ENCODE measurements around the gene ELK4. TPM values are rescaled to one million over a fixed set of nuclear protein-coding genes. Genes with fewer than 3 reads are reported as not detected.

ELK4 gene
- total RNA-seq, 6 experiments from 2014 or later: 15.1 to 39.2 (median 26.9) TPM

DNA sequence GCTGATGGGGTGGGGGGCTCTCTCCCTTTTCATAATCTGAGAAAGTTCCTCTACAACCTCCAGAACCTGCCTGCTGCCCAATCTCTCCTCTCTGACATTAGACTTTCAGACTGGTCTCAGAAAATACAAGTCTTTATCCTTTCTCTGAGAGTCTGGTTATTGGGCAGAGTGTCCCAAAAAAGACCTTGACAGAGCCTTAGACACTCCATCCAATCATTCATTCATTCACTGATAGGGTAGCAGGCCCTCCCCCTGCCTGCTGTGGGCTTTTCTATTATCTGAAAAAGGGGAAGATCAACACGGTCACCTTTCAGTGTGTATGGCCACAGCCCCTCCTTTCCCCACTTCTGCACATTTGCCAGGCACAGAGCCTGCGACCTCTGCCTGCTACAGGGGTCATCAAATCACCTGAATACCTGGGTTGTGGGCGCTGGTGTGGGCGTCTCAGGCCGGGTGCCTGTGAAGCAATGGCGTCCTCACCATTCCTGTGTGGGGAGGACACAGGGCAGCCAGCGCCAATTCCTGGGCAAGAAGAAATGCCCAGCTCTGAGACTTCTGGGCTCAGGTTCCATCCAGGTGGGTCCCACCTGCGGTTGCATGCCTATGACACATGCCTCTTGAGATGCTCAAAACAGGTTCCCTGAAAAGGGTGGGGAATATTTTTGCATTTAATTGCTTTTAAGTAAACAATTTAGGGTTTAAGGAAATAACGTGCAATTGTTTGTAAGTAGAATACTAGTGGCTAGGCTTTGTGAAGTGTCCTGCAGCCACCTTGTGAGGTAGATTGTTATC lies 52.8 kb downstream of the ELK4 start:
- Histone ChIP-seq H3K27ac (no peak overlapping the region), H3K4me1 (no peaks in the 10 kb centered on the region), H3K27me3 (no peaks in the 10 kb centered on the region), H3K4me3 (no peak overlapping the region), H3K9me3 (no peaks in the 10 kb centered on the region), H3K36me3 (no peaks in the 10 kb centered on the region)
- ATAC-seq: no peak
- intact Hi-C loops (cut with DNase I): no loop called here
- peak in 1 of 3 donors; percentile 36 for DNase-seq
- TF ChIP-seq, protein P1, sequence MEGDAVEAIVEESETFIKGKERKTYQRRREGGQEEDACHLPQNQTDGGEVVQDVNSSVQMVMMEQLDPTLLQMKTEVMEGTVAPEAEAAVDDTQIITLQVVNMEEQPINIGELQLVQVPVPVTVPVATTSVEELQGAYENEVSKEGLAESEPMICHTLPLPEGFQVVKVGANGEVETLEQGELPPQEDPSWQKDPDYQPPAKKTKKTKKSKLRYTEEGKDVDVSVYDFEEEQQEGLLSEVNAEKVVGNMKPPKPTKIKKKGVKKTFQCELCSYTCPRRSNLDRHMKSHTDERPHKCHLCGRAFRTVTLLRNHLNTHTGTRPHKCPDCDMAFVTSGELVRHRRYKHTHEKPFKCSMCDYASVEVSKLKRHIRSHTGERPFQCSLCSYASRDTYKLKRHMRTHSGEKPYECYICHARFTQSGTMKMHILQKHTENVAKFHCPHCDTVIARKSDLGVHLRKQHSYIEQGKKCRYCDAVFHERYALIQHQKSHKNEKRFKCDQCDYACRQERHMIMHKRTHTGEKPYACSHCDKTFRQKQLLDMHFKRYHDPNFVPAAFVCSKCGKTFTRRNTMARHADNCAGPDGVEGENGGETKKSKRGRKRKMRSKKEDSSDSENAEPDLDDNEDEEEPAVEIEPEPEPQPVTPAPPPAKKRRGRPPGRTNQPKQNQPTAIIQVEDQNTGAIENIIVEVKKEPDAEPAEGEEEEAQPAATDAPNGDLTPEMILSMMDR (IDR thresholded peaks at IDR 0.05): no peak
- no peak for TF ChIP-seq POLR2A (IDR thresholded peaks at IDR 0.05)
- WGBS (ENCODE audit: insufficient coverage, low coverage, low lambda C conversion rate, missing lambda C conversion rate): 38% methylated on average over 7 of the region's 9 CpGs

DNA sequence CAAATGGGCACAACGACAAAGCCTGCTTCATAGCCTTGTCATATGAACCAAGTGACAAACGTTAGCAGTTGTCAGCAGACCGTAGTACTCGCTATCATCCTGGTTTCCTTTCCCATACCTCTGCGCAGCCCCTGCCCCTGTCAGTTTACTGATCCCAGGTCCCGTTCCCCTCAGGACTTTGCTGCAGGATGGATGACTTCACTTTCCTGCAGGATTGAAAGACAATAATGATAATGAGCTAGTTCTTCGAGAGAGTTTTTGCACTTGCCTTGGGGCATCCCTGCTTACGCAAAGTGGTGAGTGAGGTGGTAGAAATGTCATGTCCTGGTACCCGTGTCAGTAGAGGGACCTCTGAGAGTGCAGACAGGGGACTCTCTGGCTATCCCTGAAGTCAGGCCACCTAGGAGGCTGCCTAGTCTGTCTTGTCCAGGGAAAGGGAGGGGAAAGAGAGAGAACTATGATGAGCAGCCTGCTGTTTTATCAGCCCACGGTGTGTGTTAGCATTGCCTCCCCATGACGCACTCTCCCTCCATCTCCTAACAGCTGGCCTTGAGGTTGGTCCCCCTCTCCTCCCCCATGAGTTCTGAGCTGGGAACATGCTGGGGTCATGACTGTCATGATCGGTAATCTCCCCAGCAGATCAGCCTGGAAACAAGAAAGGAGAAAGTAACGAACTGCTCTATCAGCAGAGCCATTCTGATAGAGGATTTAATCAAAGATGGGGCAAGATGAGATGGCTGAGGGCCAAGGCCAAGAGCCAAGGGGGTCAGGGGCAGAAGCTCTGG lies 53.7 kb downstream of the ELK4 start:
- TF ChIP-seq, protein P1 (IDR thresholded peaks at IDR 0.05): no peak
- TF ChIP-seq POLR2A (IDR thresholded peaks at IDR 0.05): no peak
- intact Hi-C loops (cut with DNase I): no loop called here
- H3K4me3 ChIP-seq: no peak overlapping the region
- no peak overlapping the region for H3K27ac ChIP-seq
- DNase-seq: peak in 1 of 3 donors; percentile 19
- no peaks in the 10 kb centered on the region for H3K4me1 ChIP-seq
- no peak for ATAC-seq
- H3K27me3 ChIP-seq: no peaks in the 10 kb centered on the region
- 46% methylated on average over 8 of the region's 13 CpGs for WGBS (ENCODE audit: insufficient coverage, low coverage, low lambda C conversion rate, missing lambda C conversion rate)
- no peaks in the 10 kb centered on the region for H3K36me3 ChIP-seq
- H3K9me3 ChIP-seq: no peaks in the 10 kb centered on the region

DNA sequence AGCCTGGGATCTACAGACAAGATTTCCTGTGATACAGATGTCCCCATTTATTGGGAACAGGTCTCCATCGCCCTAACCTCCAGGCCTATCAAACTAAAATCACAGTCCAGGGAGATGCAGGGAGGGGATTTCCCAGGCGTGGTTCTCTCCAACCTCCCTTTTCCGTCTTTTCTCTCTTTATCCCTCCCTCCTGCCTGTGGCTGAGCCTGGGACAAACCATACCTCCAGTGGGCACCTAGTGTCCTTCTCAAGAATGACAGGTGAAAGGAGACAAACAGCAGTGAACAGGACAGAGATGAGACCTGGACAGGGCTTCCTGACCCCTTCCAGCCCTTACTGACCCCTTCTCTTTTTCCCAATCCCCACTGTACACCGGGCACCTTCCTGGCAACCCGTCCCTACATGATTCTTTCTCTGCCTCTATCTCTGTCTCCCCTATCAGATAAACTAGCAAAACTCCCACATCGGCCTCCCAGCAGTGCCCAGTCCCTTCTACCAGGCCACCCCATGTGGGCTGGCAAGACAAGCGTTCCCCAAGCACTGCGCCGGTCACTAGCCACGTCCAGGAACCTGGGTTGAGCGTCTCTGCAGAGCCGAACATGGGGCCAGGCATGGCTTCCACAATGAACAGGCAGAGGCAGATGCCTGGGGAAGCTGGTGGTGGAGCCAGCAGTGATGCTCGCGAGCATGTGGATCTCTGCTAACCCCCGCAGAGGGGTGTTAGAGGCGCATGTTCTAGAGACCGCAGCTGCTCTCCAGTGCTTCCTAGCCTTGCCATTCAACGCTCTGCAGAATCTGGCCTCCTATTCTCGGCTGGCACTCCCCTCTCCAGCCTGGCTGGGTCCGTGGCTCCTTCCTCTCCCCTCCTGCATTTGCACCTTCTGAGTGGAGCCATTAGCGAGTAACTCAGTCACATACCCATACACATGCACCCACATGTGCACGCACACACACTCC lies 54.7 kb downstream of the ELK4 start:
- H3K27ac ChIP-seq: no peak overlapping the region
- H3K4me1 ChIP-seq: no peaks in the 10 kb centered on the region
- DNase-seq: peak in 1 of 3 donors; percentile 32
- no peak for ATAC-seq
- WGBS (ENCODE audit: insufficient coverage, low coverage, low lambda C conversion rate, missing lambda C conversion rate): 80% methylated on average over 14 of the region's 22 CpGs
- no peak for TF ChIP-seq POLR2A (IDR thresholded peaks at IDR 0.05)
- TF ChIP-seq, protein P1 (IDR thresholded peaks at IDR 0.05): no peak
- H3K9me3 ChIP-seq: no peaks in the 10 kb centered on the region
- no peak overlapping the region for H3K4me3 ChIP-seq
- no peaks in the 10 kb centered on the region for H3K36me3 ChIP-seq
- no peaks in the 10 kb centered on the region for H3K27me3 ChIP-seq
- intact Hi-C loops (cut with DNase I): no loop called here

DNA sequence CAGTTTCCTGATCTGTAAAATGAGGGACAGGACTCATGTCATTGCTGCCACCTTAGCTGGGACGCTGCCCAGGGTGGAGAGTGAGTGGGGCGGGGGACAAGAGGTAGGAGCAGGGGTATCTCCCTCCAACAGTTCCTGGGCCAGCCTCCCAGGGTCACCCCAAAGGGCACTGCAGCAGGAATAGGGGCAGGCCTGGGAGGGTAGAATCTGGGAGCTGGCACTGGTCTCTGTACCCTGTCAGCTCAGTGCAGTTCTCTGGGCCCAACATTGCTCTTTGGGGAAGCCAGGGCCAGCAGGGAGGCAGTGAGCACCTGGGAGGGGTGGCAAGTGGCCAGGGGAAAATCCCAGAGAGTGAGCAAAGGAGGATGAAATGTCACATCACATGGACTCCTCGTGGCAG lies 55.8 kb downstream of the ELK4 start:
- peak in 1 of 4 donors; percentile 22 for ATAC-seq

More for the DNA sequence above, 55.8 kb downstream of the ELK4 start:
- H3K27ac ChIP-seq: no peak overlapping the region
- H3K4me3 ChIP-seq: no peak overlapping the region
- H3K4me1 ChIP-seq: no peaks in the 10 kb centered on the region
- intact Hi-C loops (cut with DNase I): no loop called here
- H3K27me3 ChIP-seq: no peaks in the 10 kb centered on the region
- no CpG with 5 or more reads among the region's 3 CpGs for WGBS (ENCODE audit: insufficient coverage, low coverage, low lambda C conversion rate, missing lambda C conversion rate)
- DNase-seq: peak in 1 of 3 donors; percentile 28
- no peaks in the 10 kb centered on the region for H3K36me3 ChIP-seq
- H3K9me3 ChIP-seq: no peaks in the 10 kb centered on the region
- TF ChIP-seq POLR2A (IDR thresholded peaks at IDR 0.05): no peak
- TF ChIP-seq, protein P1 (IDR thresholded peaks at IDR 0.05): no peak
